ENCODE data around the gene EHMT1. TPM values are rescaled to one million over a fixed set of nuclear protein-coding genes. Genes with fewer than 3 reads are reported as not detected.

The EHMT1 gene
- total RNA-seq, 2 experiments from 2014 or later, result 145 to 295 TPM

DNA sequence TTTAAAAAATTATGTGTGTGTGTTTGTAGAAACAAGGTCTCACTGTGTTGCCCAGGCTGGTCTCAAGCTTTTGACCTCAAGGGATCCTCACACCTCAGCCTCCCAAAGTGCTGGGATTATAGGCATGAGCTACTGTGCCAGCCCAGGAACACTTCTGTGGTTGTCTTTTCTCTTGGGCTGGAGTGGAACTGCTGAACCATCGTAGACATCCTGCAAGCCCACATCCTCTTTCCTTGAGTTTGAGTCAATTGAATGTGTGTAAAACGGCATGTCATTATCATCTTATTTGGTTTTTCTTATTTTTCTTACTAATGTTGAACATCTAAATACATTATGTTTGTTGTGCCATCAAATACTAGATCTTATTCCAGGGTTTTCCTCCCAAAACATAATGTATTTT, 40.0 kb downstream of the EHMT1 start:
- DNase-seq (ENCODE audit: low spot score), result peak; percentile 62
- Histone ChIP-seq H2AFZ (ENCODE audit: low read length) (no peak overlapping the region), H3K79me2 (ENCODE audit: insufficient read depth, low read depth, low read length) (peaks cover 99% of the 10 kb centered on the region), H3K4me3 (ENCODE audit: low read depth, low read length, poor library complexity, severe bottlenecking) (peak overlapping the region; percentile 45), H3K36me3 (ENCODE audit: insufficient read depth, low read length) (peaks cover 75% of the 10 kb centered on the region), H3K4me2 (ENCODE audit: low read length) (peak overlapping the region; percentile 75), H3K27ac (ENCODE audit: low read depth, low read length, poor library complexity, severe bottlenecking) (peak overlapping the region; percentile 65), H3K9me3 (ENCODE audit: low read length) (0 out of 2 replicates have a peak, but pooled peaks cover 5% of the 10 kb centered on the region), H3K9me2 (ENCODE audit: insufficient read depth, low read length) (no peaks in the 10 kb centered on the region), H3K4me1 (ENCODE audit: insufficient read depth, low read length, poor library complexity, severe bottlenecking) (peaks cover 89% of the 10 kb centered on the region), H4K20me1 (ENCODE audit: insufficient read depth, low read length) (no peaks in the 10 kb centered on the region)
- CTCF ChIA-PET (ENCODE audit: unreplicated experiment), result no interaction called here
- TF ChIP-seq, protein P1, sequence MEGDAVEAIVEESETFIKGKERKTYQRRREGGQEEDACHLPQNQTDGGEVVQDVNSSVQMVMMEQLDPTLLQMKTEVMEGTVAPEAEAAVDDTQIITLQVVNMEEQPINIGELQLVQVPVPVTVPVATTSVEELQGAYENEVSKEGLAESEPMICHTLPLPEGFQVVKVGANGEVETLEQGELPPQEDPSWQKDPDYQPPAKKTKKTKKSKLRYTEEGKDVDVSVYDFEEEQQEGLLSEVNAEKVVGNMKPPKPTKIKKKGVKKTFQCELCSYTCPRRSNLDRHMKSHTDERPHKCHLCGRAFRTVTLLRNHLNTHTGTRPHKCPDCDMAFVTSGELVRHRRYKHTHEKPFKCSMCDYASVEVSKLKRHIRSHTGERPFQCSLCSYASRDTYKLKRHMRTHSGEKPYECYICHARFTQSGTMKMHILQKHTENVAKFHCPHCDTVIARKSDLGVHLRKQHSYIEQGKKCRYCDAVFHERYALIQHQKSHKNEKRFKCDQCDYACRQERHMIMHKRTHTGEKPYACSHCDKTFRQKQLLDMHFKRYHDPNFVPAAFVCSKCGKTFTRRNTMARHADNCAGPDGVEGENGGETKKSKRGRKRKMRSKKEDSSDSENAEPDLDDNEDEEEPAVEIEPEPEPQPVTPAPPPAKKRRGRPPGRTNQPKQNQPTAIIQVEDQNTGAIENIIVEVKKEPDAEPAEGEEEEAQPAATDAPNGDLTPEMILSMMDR (conservative IDR thresholded peaks at IDR 0.05; ENCODE audit: low read length), result no peak
- no peak for TF ChIP-seq EZH2phosphoT487 (IDR thresholded peaks at IDR 0.05; ENCODE audit: borderline replicate concordance, low read depth, low read length)
- intact Hi-C loops (cut with micrococcal nuclease; ENCODE audit: unreplicated experiment), result no loop called here
- BruUV-seq (replicated peaks), result no TSS peak
- POLR2A ChIA-PET, result interaction anchor here (0.6 to 1.1 kb wide), 2 partner anchors 8 to 226 kb away, joined by 5 to 6 read pairs; no protein-coding TSS in a partner anchor

DNA sequence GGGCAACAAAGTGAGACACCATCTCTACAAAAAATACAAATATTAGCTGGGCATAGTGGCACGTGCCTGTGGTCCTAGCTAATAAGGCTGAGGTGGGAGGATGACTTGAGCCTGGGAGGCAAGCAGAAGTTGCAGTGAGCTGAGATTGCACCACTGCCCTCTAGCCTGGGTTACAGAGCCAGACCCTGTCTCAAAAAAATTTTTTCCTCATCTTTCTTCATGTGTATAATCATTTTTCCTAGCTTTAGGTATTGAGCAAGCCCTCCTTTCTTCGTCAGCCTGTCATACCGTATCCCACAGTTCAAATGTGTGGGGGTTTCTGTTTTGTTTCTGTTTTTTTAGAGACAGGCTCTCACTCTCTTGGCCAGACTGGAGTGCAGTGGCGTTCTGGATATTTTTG, 41.3 kb downstream of the EHMT1 start:
- TF ChIP-seq, protein P1 (conservative IDR thresholded peaks at IDR 0.05; ENCODE audit: low read length), result 0 out of 2 replicates have a peak, but pooled peaks have one; percentile 22
- TF ChIP-seq EZH2phosphoT487 (IDR thresholded peaks at IDR 0.05; ENCODE audit: borderline replicate concordance, low read depth, low read length), result no peak
- Histone ChIP-seq H2AFZ (ENCODE audit: low read length) (no peak overlapping the region), H3K79me2 (ENCODE audit: insufficient read depth, low read depth, low read length) (peaks cover 99% of the 10 kb centered on the region), H3K9me3 (ENCODE audit: low read length) (0 out of 2 replicates have a peak, but pooled peaks cover 5% of the 10 kb centered on the region), H3K4me2 (ENCODE audit: low read length) (no peak overlapping the region; the same call in 1 of the 2 replicates), H3K9me2 (ENCODE audit: insufficient read depth, low read length) (no peaks in the 10 kb centered on the region), H3K27ac (ENCODE audit: low read depth, low read length, poor library complexity, severe bottlenecking) (peak overlapping the region; percentile 65), H4K20me1 (ENCODE audit: insufficient read depth, low read length) (no peaks in the 10 kb centered on the region), H3K36me3 (ENCODE audit: insufficient read depth, low read length) (peaks cover 67% of the 10 kb centered on the region), H3K4me3 (ENCODE audit: low read depth, low read length, poor library complexity, severe bottlenecking) (no peak overlapping the region), H3K4me1 (ENCODE audit: insufficient read depth, low read length, poor library complexity, severe bottlenecking) (peaks cover 89% of the 10 kb centered on the region)
- BruUV-seq (replicated peaks), result no TSS peak
- intact Hi-C loops (cut with micrococcal nuclease; ENCODE audit: unreplicated experiment), result no loop called here
- POLR2A ChIA-PET, result interaction anchor here (0.6 to 1.0 kb wide), 3 partner anchors 8 to 87 kb away, joined by 3 read pairs; no protein-coding TSS in a partner anchor
- CTCF ChIA-PET (ENCODE audit: unreplicated experiment), result no interaction called here
- DNase-seq (ENCODE audit: low spot score), result no peak

DNA sequence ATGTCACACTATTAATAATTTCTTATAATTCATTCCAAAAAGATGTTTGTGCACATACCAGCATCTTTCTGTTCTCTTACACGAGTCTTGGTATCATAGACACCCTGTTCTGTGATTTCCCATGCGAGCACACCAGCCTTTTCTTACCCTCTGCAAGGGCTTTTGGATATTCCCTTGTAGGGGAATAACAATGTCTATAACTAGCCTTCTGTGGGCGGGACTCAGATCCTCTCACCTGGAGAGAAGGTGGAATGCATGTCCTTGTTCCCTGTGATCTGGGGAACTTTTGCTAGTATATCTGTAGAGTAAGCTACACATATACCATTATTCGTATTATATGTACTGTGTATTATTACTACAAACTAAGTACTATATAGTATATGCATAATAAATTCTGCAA, 44.8 kb downstream of the EHMT1 start:
- peak overlapping the region; percentile 95 for H3K27ac ChIP-seq (ENCODE audit: low read depth, low read length, poor library complexity, severe bottlenecking)
- TF ChIP-seq EZH2phosphoT487 (IDR thresholded peaks at IDR 0.05; ENCODE audit: borderline replicate concordance, low read depth, low read length), result no peak
- TF ChIP-seq, protein P1 (conservative IDR thresholded peaks at IDR 0.05; ENCODE audit: low read length), result no peak
- ChIA-PET CTCF (ENCODE audit: unreplicated experiment) (no interaction called here), POLR2A (interaction anchor here (1.0 to 2.5 kb wide), 3 partner anchors 11 to 44 kb away, joined by 4 to 10 read pairs (median 4); partner anchors contain the start of gene EHMT1)
- BruUV-seq (replicated peaks), result no TSS peak
- peaks cover 97% of the 10 kb centered on the region for H3K79me2 ChIP-seq (ENCODE audit: insufficient read depth, low read depth, low read length)
- no peaks in the 10 kb centered on the region for H3K9me2 ChIP-seq (ENCODE audit: insufficient read depth, low read length)
- H3K4me3 ChIP-seq (ENCODE audit: low read depth, low read length, poor library complexity, severe bottlenecking), result peak overlapping the region; percentile 2
- peak overlapping the region; percentile 81 for H3K4me2 ChIP-seq (ENCODE audit: low read length)
- no peak overlapping the region for H2AFZ ChIP-seq (ENCODE audit: low read length)
- no peak for DNase-seq (ENCODE audit: low spot score)
- peaks cover 63% of the 10 kb centered on the region for H3K36me3 ChIP-seq (ENCODE audit: insufficient read depth, low read length)
- intact Hi-C loops (cut with micrococcal nuclease; ENCODE audit: unreplicated experiment), result no loop called here
- 0 out of 2 replicates have a peak, but pooled peaks cover 5% of the 10 kb centered on the region for H3K9me3 ChIP-seq (ENCODE audit: low read length)
- H4K20me1 ChIP-seq (ENCODE audit: insufficient read depth, low read length), result no peaks in the 10 kb centered on the region
- peaks cover 93% of the 10 kb centered on the region for H3K4me1 ChIP-seq (ENCODE audit: insufficient read depth, low read length, poor library complexity, severe bottlenecking)
